Measurements from ENCODE around the gene RSPRY1. TPM values are rescaled to one million over a fixed set of nuclear protein-coding genes. Genes with fewer than 3 reads are reported as not detected.

Gene RSPRY1
- total and polyA plus RNA-seq, 2 donors: 18.3 to 59.5 TPM

GRCh38 chr16:57202095-57202886 is 16.2 kb downstream of the RSPRY1 start:
- WGBS: 86% methylated on average over 7 of the region's 7 CpGs
- no peak overlapping the region for H3K27ac ChIP-seq (ENCODE audit: low read depth)

GRCh38 chr16:57203451-57203850 is 17.3 kb downstream of the RSPRY1 start:
- Histone ChIP-seq H3K4me3 (ENCODE audit: low read depth, low read length) (no peak overlapping the region), H3K27ac (ENCODE audit: low read depth) (no peak overlapping the region), H3K36me3 (ENCODE audit: insufficient read depth) (peaks cover 3% of the 10 kb centered on the region), H3K4me1 (ENCODE audit: insufficient read depth) (no peaks in the 10 kb centered on the region)
- 64% methylated on average over 1 of the region's 1 CpG for WGBS
- no peak for DNase-seq (ENCODE audit: extremely low spot score)

More at GRCh38 chr16:57202095-57202886, 16.2 kb downstream of the RSPRY1 start:
- DNase-seq (ENCODE audit: extremely low spot score): no peak
- Histone ChIP-seq H3K4me1 (ENCODE audit: insufficient read depth) (no peaks in the 10 kb centered on the region), H3K4me3 (ENCODE audit: low read depth, low read length) (no peak overlapping the region), H3K36me3 (ENCODE audit: insufficient read depth) (peaks cover 3% of the 10 kb centered on the region)

- WGBS: 90% methylated on average over 12 of the region's 12 CpGs
- Histone ChIP-seq H3K4me3 (ENCODE audit: low read depth, low read length) (no peak overlapping the region), H3K36me3 (ENCODE audit: insufficient read depth) (peaks cover 3% of the 10 kb centered on the region), H3K27ac (ENCODE audit: low read depth) (no peak overlapping the region), H3K4me1 (ENCODE audit: insufficient read depth) (no peaks in the 10 kb centered on the region)
- DNase-seq (ENCODE audit: extremely low spot score): no peak
Measured at GRCh38 chr16:57204675-57205074, 18.5 kb downstream of the RSPRY1 start.

GRCh38 chr16:57208926-57209325 is 22.8 kb downstream of the RSPRY1 start:
- no peak for DNase-seq (ENCODE audit: extremely low spot score)
- H3K4me3 ChIP-seq (ENCODE audit: low read depth, low read length): no peak overlapping the region
- 96% methylated on average over 1 of the region's 1 CpG for WGBS
- H3K36me3 ChIP-seq (ENCODE audit: insufficient read depth): peaks cover 3% of the 10 kb centered on the region
- no peaks in the 10 kb centered on the region for H3K4me1 ChIP-seq (ENCODE audit: insufficient read depth)
- no peak overlapping the region for H3K27ac ChIP-seq (ENCODE audit: low read depth)

GRCh38 chr16:57209780-57210179 is 23.7 kb downstream of the RSPRY1 start:
- H3K36me3 ChIP-seq (ENCODE audit: insufficient read depth): peaks cover 7% of the 10 kb centered on the region
- H3K4me1 ChIP-seq (ENCODE audit: insufficient read depth): no peaks in the 10 kb centered on the region
- over 99% methylated on average over 5 of the region's 5 CpGs for WGBS
- no peak for DNase-seq (ENCODE audit: extremely low spot score)
- no peak overlapping the region for H3K4me3 ChIP-seq (ENCODE audit: low read depth, low read length)
- H3K27ac ChIP-seq (ENCODE audit: low read depth): no peak overlapping the region

GRCh38 chr16:57213462-57213861 is 27.3 kb downstream of the RSPRY1 start:
- Histone ChIP-seq H3K27ac (ENCODE audit: low read depth) (no peak overlapping the region), H3K36me3 (ENCODE audit: insufficient read depth) (peaks cover 19% of the 10 kb centered on the region), H3K4me3 (ENCODE audit: low read depth, low read length) (no peak overlapping the region), H3K4me1 (ENCODE audit: insufficient read depth) (no peaks in the 10 kb centered on the region)
- 96% methylated on average over 1 of the region's 1 CpG for WGBS
- no peak for DNase-seq (ENCODE audit: extremely low spot score)

- DNase-seq (ENCODE audit: extremely low spot score): no peak
- H3K27ac ChIP-seq (ENCODE audit: low read depth): no peak overlapping the region
- H3K4me1 ChIP-seq (ENCODE audit: insufficient read depth): no peaks in the 10 kb centered on the region
- no peak overlapping the region for H3K4me3 ChIP-seq (ENCODE audit: low read depth, low read length)
- H3K36me3 ChIP-seq (ENCODE audit: insufficient read depth): peaks cover 19% of the 10 kb centered on the region
- 93% methylated on average over 2 of the region's 2 CpGs for WGBS
Measured at GRCh38 chr16:57216968-57217367, 30.8 kb downstream of the RSPRY1 start.

- H3K36me3 ChIP-seq (ENCODE audit: insufficient read depth): peaks cover 3% of the 10 kb centered on the region
- 84% methylated on average over 1 of the region's 1 CpG for WGBS
- no peaks in the 10 kb centered on the region for H3K4me1 ChIP-seq (ENCODE audit: insufficient read depth)
- no peak overlapping the region for H3K4me3 ChIP-seq (ENCODE audit: low read depth, low read length)
- DNase-seq (ENCODE audit: extremely low spot score): no peak
- H3K27ac ChIP-seq (ENCODE audit: low read depth): no peak overlapping the region
Measured at GRCh38 chr16:57223057-57223456, 36.9 kb downstream of the RSPRY1 start.

GRCh38 chr16:57224651-57225335 is 38.7 kb downstream of the RSPRY1 start:
- Histone ChIP-seq H3K4me3 (ENCODE audit: low read depth, low read length) (no peak overlapping the region), H3K36me3 (ENCODE audit: insufficient read depth) (peaks cover 6% of the 10 kb centered on the region), H3K4me1 (ENCODE audit: insufficient read depth) (no peaks in the 10 kb centered on the region), H3K27ac (ENCODE audit: low read depth) (no peak overlapping the region)
- WGBS: 95% methylated on average over 6 of the region's 6 CpGs
- DNase-seq (ENCODE audit: extremely low spot score): no peak

GRCh38 chr16:57225978-57226377 is 39.8 kb downstream of the RSPRY1 start:
- Histone ChIP-seq H3K27ac (ENCODE audit: low read depth) (no peak overlapping the region), H3K4me1 (ENCODE audit: insufficient read depth) (no peaks in the 10 kb centered on the region), H3K4me3 (ENCODE audit: low read depth, low read length) (no peak overlapping the region), H3K36me3 (ENCODE audit: insufficient read depth) (peaks cover 6% of the 10 kb centered on the region)
- DNase-seq (ENCODE audit: extremely low spot score): no peak
- WGBS: 96% methylated on average over 7 of the region's 7 CpGs

- H3K36me3 ChIP-seq (ENCODE audit: insufficient read depth): peaks cover 6% of the 10 kb centered on the region
- DNase-seq (ENCODE audit: extremely low spot score): no peak
- H3K4me3 ChIP-seq (ENCODE audit: low read depth, low read length): no peak overlapping the region
- H3K27ac ChIP-seq (ENCODE audit: low read depth): no peak overlapping the region
- 68% methylated on average over 4 of the region's 4 CpGs for WGBS
- H3K4me1 ChIP-seq (ENCODE audit: insufficient read depth): no peaks in the 10 kb centered on the region
Measured at GRCh38 chr16:57226701-57227621, 40.8 kb downstream of the RSPRY1 start.

- no peak for DNase-seq (ENCODE audit: extremely low spot score)
- 53% methylated on average over 1 of the region's 1 CpG for WGBS
Measured at GRCh38 chr16:57229079-57229478, 43.0 kb downstream of the RSPRY1 start.

GRCh38 chr16:57231821-57232350 is 45.8 kb downstream of the RSPRY1 start:
- H3K4me1 ChIP-seq (ENCODE audit: insufficient read depth): no peaks in the 10 kb centered on the region
- peak; percentile 31 for DNase-seq (ENCODE audit: extremely low spot score)
- H3K27ac ChIP-seq (ENCODE audit: low read depth): no peak overlapping the region
- no peak overlapping the region for H3K4me3 ChIP-seq (ENCODE audit: low read depth, low read length)
- 82% methylated on average over 3 of the region's 3 CpGs for WGBS
- H3K36me3 ChIP-seq (ENCODE audit: insufficient read depth): peaks cover 6% of the 10 kb centered on the region

More at GRCh38 chr16:57229079-57229478, 43.0 kb downstream of the RSPRY1 start:
- H3K4me3 ChIP-seq (ENCODE audit: low read depth, low read length): no peak overlapping the region
- H3K4me1 ChIP-seq (ENCODE audit: insufficient read depth): no peaks in the 10 kb centered on the region
- H3K27ac ChIP-seq (ENCODE audit: low read depth): no peak overlapping the region
- peaks cover 6% of the 10 kb centered on the region for H3K36me3 ChIP-seq (ENCODE audit: insufficient read depth)
